Measurements from ENCODE around the gene LCN12.

LCN12 gene

GRCh38 chr9:136962163-136962562 is 10.1 kb downstream of the LCN12 start:
- DNase-seq (ENCODE audit: low read depth), result no peak
- H3K36me3 ChIP-seq (ENCODE audit: control insufficient read depth, insufficient read depth, low read length, severe bottlenecking), result no peaks in the 10 kb centered on the region
- H3K9ac ChIP-seq (ENCODE audit: low read length), result peak overlapping the region; percentile 49
- peaks cover 6% of the 10 kb centered on the region for H3K4me1 ChIP-seq (ENCODE audit: control insufficient read depth, insufficient read depth, low read length)
- H3K9me3 ChIP-seq (ENCODE audit: control insufficient read depth, low read length), result no peaks in the 10 kb centered on the region
- H3K27me3 ChIP-seq (replicated peaks; ENCODE audit: control insufficient read depth, insufficient read depth, low read length), result peaks cover 9% of the 10 kb centered on the region
- H3K4me3 ChIP-seq (ENCODE audit: low read length), result no peak overlapping the region

DNA sequence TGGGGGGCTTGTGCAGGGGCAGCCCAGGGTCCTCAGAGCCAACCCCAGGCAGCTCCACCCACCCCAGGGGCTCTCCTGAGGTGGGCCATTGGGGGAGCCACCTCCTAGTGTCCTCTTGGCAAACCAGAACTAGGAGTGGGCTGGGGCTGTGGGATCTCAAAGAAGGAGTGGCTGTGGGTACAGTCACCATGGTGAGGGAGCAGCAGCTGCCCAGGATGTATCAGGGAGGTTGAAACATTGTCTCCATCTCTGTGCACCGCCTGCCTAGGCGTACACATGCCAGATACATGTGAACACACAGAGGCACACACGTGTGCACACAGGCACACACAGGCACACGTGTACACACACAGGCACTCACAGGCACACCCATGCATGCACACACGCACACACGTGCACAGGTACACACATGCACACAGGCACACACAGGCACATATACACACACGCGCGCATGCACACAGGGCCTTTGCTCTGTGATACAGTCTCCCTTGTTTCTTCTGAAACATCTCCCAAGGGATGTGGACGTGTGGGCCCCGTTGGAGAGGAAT is 10.7 kb downstream of the LCN12 start:
- H3K9ac ChIP-seq (ENCODE audit: low read length), result no peak overlapping the region
- no peak overlapping the region for H3K4me3 ChIP-seq (ENCODE audit: low read length)
- peaks cover 6% of the 10 kb centered on the region for H3K4me1 ChIP-seq (ENCODE audit: control insufficient read depth, insufficient read depth, low read length)
- DNase-seq (ENCODE audit: low read depth), result no peak
- peaks cover 9% of the 10 kb centered on the region for H3K27me3 ChIP-seq (replicated peaks; ENCODE audit: control insufficient read depth, insufficient read depth, low read length)
- no peaks in the 10 kb centered on the region for H3K9me3 ChIP-seq (ENCODE audit: control insufficient read depth, low read length)
- no peaks in the 10 kb centered on the region for H3K36me3 ChIP-seq (ENCODE audit: control insufficient read depth, insufficient read depth, low read length, severe bottlenecking)

- no peaks in the 10 kb centered on the region for H3K9me3 ChIP-seq (ENCODE audit: control insufficient read depth, low read length)
- H3K9ac ChIP-seq (ENCODE audit: low read length), result no peak overlapping the region
- H3K27me3 ChIP-seq (replicated peaks; ENCODE audit: control insufficient read depth, insufficient read depth, low read length), result peaks cover 9% of the 10 kb centered on the region
- no peak overlapping the region for H3K4me3 ChIP-seq (ENCODE audit: low read length)
- DNase-seq (ENCODE audit: low read depth), result no peak
- peaks cover 6% of the 10 kb centered on the region for H3K4me1 ChIP-seq (ENCODE audit: control insufficient read depth, insufficient read depth, low read length)
- no peaks in the 10 kb centered on the region for H3K36me3 ChIP-seq (ENCODE audit: control insufficient read depth, insufficient read depth, low read length, severe bottlenecking)
Observed at GRCh38 chr9:136963341-136963740, 11.3 kb downstream of the LCN12 start.

GRCh38 chr9:136963751-136964150 is 11.7 kb downstream of the LCN12 start:
- no peak overlapping the region for H3K9ac ChIP-seq (ENCODE audit: low read length)
- H3K4me3 ChIP-seq (ENCODE audit: low read length), result no peak overlapping the region
- H3K36me3 ChIP-seq (ENCODE audit: control insufficient read depth, insufficient read depth, low read length, severe bottlenecking), result no peaks in the 10 kb centered on the region
- H3K27me3 ChIP-seq (replicated peaks; ENCODE audit: control insufficient read depth, insufficient read depth, low read length), result peaks cover 9% of the 10 kb centered on the region
- no peaks in the 10 kb centered on the region for H3K9me3 ChIP-seq (ENCODE audit: control insufficient read depth, low read length)
- no peak for DNase-seq (ENCODE audit: low read depth)
- peaks cover 6% of the 10 kb centered on the region for H3K4me1 ChIP-seq (ENCODE audit: control insufficient read depth, insufficient read depth, low read length)

DNA sequence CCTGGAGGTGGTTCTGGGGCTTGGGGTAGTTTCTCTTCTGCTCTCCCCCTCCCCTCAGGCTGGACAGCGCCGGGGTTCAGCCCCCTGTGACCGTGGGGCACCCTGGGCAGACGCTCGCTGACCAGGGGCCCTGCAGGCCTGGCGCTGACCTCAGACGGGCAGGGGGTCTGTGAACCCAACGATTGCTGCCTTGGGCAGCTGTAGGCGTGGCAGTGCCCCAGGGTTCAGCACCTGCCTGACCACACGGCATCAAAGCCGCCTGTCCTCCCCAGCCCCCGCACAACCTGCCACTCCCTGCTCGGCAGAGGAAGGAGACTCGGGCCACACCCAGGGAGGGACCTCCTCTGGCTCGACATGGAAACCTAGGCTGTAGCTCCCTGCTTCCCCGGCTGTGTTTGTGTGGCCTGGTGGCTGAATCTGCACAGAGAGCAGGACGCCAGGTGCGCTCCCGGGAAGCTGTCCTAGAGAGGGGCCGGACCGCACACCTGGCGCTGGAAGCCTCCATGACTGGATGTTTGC is 12.2 kb downstream of the LCN12 start:
- no peak for DNase-seq (ENCODE audit: low read depth)
- no peaks in the 10 kb centered on the region for H3K9me3 ChIP-seq (ENCODE audit: control insufficient read depth, low read length)
- peaks cover 9% of the 10 kb centered on the region for H3K27me3 ChIP-seq (replicated peaks; ENCODE audit: control insufficient read depth, insufficient read depth, low read length)
- no peaks in the 10 kb centered on the region for H3K36me3 ChIP-seq (ENCODE audit: control insufficient read depth, insufficient read depth, low read length, severe bottlenecking)
- no peak overlapping the region for H3K4me3 ChIP-seq (ENCODE audit: low read length)
- H3K4me1 ChIP-seq (ENCODE audit: control insufficient read depth, insufficient read depth, low read length), result peaks cover 6% of the 10 kb centered on the region
- no peak overlapping the region for H3K9ac ChIP-seq (ENCODE audit: low read length)

- no peak for DNase-seq (ENCODE audit: low read depth)
- H3K36me3 ChIP-seq (ENCODE audit: control insufficient read depth, insufficient read depth, low read length, severe bottlenecking), result no peaks in the 10 kb centered on the region
- no peak overlapping the region for H3K9ac ChIP-seq (ENCODE audit: low read length)
- H3K27me3 ChIP-seq (replicated peaks; ENCODE audit: control insufficient read depth, insufficient read depth, low read length), result peaks cover 9% of the 10 kb centered on the region
- H3K4me1 ChIP-seq (ENCODE audit: control insufficient read depth, insufficient read depth, low read length), result peaks cover 6% of the 10 kb centered on the region
- no peaks in the 10 kb centered on the region for H3K9me3 ChIP-seq (ENCODE audit: control insufficient read depth, low read length)
- no peak overlapping the region for H3K4me3 ChIP-seq (ENCODE audit: low read length)
Observed at GRCh38 chr9:136964833-136965422, 12.9 kb downstream of the LCN12 start.

- Histone ChIP-seq H3K27me3 (replicated peaks; ENCODE audit: control insufficient read depth, insufficient read depth, low read length) (peaks cover 9% of the 10 kb centered on the region), H3K4me1 (ENCODE audit: control insufficient read depth, insufficient read depth, low read length) (peaks cover 6% of the 10 kb centered on the region), H3K36me3 (ENCODE audit: control insufficient read depth, insufficient read depth, low read length, severe bottlenecking) (no peaks in the 10 kb centered on the region), H3K9ac (ENCODE audit: low read length) (no peak overlapping the region), H3K9me3 (ENCODE audit: control insufficient read depth, low read length) (no peaks in the 10 kb centered on the region), H3K4me3 (ENCODE audit: low read length) (no peak overlapping the region)
- peak; percentile 44 for DNase-seq (ENCODE audit: low read depth)
Observed at GRCh38 chr9:136965771-136966484, 13.9 kb downstream of the LCN12 start.

DNA sequence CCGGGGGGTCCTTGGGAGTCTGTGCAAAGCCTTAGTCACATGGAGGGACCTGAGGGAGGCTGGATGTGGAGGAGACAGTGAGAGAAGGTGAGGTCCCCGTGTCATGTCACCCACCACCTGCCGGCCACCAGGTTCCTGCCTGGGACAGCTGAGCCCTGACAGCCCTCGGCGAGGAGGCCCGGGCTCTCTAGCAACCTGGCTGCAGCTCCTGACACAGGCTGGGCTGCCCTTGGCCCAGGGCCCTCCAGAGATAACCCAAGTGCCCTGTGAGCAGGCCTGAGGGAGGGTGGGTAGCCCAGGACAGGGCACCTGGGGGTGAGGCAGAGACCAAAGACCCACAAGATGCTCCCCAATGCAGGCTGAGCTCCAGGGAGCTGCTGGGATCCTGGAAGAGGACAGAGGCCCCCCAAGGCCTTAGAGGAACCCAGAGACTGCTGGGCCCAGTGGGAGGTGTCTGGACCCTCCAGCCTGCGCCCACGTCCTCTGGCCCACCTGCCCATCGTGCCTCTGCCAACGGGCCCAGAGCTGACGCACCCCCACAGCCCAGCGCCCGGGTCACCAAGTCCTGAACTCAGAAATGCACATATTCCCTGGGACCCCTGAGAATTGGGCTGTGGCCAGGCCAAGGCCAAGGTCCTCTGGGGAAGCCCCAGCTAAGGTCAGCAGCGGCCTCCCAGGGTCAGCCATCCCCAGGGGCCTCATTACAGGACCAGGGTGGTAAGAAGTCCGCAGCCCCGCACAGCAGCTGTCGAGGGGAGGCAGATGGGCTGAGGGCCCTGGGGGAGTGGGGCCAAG is 16.5 kb downstream of the LCN12 start:
- H3K36me3 ChIP-seq (ENCODE audit: control insufficient read depth, insufficient read depth, low read length, severe bottlenecking), result no peaks in the 10 kb centered on the region
- no peak for DNase-seq (ENCODE audit: low read depth)
- H3K9ac ChIP-seq (ENCODE audit: low read length), result no peak overlapping the region
- no peaks in the 10 kb centered on the region for H3K9me3 ChIP-seq (ENCODE audit: control insufficient read depth, low read length)
- H3K27me3 ChIP-seq (replicated peaks; ENCODE audit: control insufficient read depth, insufficient read depth, low read length), result peaks cover 9% of the 10 kb centered on the region
- no peaks in the 10 kb centered on the region for H3K4me1 ChIP-seq (ENCODE audit: control insufficient read depth, insufficient read depth, low read length)
- H3K4me3 ChIP-seq (ENCODE audit: low read length), result no peak overlapping the region

DNA sequence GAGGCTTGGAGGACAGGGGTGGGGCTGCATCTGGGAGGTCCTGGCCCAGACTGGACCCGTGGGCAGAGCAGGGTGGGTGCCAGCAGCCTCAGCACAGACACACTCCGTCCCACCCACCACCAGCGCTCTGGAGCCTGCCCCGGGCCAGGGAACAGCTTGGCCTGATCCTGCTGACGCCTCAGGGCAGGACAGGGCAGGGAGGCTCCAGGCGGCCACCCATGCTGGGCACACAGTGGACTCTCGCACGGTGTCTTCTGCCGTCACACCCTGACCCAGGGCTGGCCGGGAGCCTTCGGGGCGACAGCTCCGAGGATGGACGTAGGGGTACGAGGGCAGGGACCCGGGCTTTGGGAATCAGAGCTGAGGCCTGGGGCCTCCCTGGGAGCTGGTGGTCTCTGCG is 17.1 kb downstream of the LCN12 start:
- Histone ChIP-seq H3K4me1 (ENCODE audit: control insufficient read depth, insufficient read depth, low read length) (no peaks in the 10 kb centered on the region), H3K9me3 (ENCODE audit: control insufficient read depth, low read length) (no peaks in the 10 kb centered on the region), H3K27me3 (replicated peaks; ENCODE audit: control insufficient read depth, insufficient read depth, low read length) (peaks cover 9% of the 10 kb centered on the region), H3K36me3 (ENCODE audit: control insufficient read depth, insufficient read depth, low read length, severe bottlenecking) (no peaks in the 10 kb centered on the region), H3K4me3 (ENCODE audit: low read length) (no peak overlapping the region), H3K9ac (ENCODE audit: low read length) (no peak overlapping the region)
- DNase-seq (ENCODE audit: low read depth), result no peak

DNA sequence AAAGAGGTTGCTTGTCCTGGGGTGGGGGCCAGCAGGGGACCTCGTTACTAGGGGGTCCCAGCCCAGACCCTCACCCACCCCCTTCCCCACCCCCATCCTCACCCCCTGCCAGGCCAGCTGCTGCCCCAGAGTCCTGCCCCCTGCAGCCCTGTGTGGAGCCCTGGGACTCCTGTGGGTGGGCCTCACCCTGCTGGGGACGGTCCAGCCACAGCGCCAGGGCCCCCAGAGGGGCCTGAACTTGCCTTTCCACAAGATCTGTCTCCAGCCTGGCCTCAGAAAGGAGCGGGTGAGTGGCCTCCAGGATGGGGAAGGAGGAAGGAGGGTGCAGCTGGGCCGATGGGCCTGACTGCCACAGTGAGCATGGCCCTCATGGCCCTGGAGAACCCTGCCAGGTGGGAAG is 17.7 kb downstream of the LCN12 start:
- no peak for DNase-seq (ENCODE audit: low read depth)
- H3K27me3 ChIP-seq (replicated peaks; ENCODE audit: control insufficient read depth, insufficient read depth, low read length), result peaks cover 9% of the 10 kb centered on the region
- H3K4me3 ChIP-seq (ENCODE audit: low read length), result no peak overlapping the region
- no peaks in the 10 kb centered on the region for H3K36me3 ChIP-seq (ENCODE audit: control insufficient read depth, insufficient read depth, low read length, severe bottlenecking)
- no peaks in the 10 kb centered on the region for H3K4me1 ChIP-seq (ENCODE audit: control insufficient read depth, insufficient read depth, low read length)
- H3K9me3 ChIP-seq (ENCODE audit: control insufficient read depth, low read length), result no peaks in the 10 kb centered on the region
- no peak overlapping the region for H3K9ac ChIP-seq (ENCODE audit: low read length)

DNA sequence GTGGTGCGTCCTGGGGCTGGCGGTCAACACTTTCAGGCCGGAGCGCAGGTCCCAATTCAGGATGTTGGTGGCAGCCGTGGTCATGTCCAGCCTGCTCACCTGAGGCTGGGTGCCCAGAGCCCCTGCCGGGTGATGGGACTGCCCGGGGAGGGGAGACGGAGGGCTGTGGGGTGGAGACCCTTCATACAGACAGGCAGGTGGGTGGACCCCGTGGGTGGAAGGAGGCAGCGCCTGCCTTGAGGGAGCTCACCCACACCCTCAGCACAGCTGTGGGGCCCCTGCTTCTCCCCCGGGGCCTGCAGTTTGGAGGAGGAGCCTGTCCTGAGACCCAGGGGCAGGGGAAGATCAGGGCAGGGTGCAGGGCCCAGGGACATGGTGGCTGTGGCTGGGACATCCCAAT is 18.3 kb downstream of the LCN12 start:
- Histone ChIP-seq H3K4me1 (ENCODE audit: control insufficient read depth, insufficient read depth, low read length) (no peaks in the 10 kb centered on the region), H3K27me3 (replicated peaks; ENCODE audit: control insufficient read depth, insufficient read depth, low read length) (peaks cover 9% of the 10 kb centered on the region), H3K9ac (ENCODE audit: low read length) (no peak overlapping the region), H3K4me3 (ENCODE audit: low read length) (no peak overlapping the region), H3K36me3 (ENCODE audit: control insufficient read depth, insufficient read depth, low read length, severe bottlenecking) (no peaks in the 10 kb centered on the region), H3K9me3 (ENCODE audit: control insufficient read depth, low read length) (no peaks in the 10 kb centered on the region)
- no peak for DNase-seq (ENCODE audit: low read depth)
